ENCODE data around the gene EYS. TPM values are rescaled to one million over a fixed set of nuclear protein-coding genes. Genes with fewer than 3 reads are reported as not detected.

Gene EYS
- total RNA-seq, 4 donors from 2014 or later: 0.12 to 1.4 (median 0.22) TPM

DNA sequence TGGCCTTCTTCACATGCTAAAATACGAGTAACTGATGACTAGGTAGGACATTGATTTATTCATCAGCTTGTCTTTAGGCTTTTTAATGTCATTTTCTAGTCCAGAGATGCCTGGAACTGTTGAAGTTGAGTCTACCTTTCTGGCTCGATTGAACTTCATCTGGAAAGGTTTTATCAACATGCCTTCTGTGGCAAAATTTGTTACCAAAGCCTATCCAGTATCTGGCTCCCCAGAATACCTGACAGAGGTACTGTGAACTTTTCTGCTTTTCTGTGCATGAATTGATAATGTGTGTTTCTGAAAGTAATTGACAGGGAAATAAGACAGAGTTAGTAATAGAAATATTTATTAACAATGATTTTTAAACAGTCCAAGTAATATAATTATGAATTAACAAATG lies 2000.4 kb downstream of the EYS start:
- ATAC-seq (ENCODE audit: low FRiP score): no peak
- TF ChIP-seq, protein P1, sequence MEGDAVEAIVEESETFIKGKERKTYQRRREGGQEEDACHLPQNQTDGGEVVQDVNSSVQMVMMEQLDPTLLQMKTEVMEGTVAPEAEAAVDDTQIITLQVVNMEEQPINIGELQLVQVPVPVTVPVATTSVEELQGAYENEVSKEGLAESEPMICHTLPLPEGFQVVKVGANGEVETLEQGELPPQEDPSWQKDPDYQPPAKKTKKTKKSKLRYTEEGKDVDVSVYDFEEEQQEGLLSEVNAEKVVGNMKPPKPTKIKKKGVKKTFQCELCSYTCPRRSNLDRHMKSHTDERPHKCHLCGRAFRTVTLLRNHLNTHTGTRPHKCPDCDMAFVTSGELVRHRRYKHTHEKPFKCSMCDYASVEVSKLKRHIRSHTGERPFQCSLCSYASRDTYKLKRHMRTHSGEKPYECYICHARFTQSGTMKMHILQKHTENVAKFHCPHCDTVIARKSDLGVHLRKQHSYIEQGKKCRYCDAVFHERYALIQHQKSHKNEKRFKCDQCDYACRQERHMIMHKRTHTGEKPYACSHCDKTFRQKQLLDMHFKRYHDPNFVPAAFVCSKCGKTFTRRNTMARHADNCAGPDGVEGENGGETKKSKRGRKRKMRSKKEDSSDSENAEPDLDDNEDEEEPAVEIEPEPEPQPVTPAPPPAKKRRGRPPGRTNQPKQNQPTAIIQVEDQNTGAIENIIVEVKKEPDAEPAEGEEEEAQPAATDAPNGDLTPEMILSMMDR (IDR thresholded peaks at IDR 0.05): no peak
- DNase-seq (ENCODE audit: low spot score): no peak

GRCh38 chr6:63705707-63706106 lies 2001.3 kb downstream of the EYS start:
- TF ChIP-seq, protein P1 (IDR thresholded peaks at IDR 0.05): no peak
- DNase-seq (ENCODE audit: low spot score) (no peak), ATAC-seq (ENCODE audit: low FRiP score) (no peak)

GRCh38 chr6:63690221-63690620 lies 2016.8 kb downstream of the EYS start:
- TF ChIP-seq, protein P1 (IDR thresholded peaks at IDR 0.05): no peak
- ATAC-seq (ENCODE audit: low FRiP score): no peak
- no peak for DNase-seq (ENCODE audit: low spot score)

GRCh38 chr6:63689421-63689820 lies 2017.6 kb downstream of the EYS start:
- TF ChIP-seq, protein P1 (IDR thresholded peaks at IDR 0.05): no peak
- DNase-seq (ENCODE audit: low spot score) (no peak), ATAC-seq (ENCODE audit: low FRiP score) (no peak)

DNA sequence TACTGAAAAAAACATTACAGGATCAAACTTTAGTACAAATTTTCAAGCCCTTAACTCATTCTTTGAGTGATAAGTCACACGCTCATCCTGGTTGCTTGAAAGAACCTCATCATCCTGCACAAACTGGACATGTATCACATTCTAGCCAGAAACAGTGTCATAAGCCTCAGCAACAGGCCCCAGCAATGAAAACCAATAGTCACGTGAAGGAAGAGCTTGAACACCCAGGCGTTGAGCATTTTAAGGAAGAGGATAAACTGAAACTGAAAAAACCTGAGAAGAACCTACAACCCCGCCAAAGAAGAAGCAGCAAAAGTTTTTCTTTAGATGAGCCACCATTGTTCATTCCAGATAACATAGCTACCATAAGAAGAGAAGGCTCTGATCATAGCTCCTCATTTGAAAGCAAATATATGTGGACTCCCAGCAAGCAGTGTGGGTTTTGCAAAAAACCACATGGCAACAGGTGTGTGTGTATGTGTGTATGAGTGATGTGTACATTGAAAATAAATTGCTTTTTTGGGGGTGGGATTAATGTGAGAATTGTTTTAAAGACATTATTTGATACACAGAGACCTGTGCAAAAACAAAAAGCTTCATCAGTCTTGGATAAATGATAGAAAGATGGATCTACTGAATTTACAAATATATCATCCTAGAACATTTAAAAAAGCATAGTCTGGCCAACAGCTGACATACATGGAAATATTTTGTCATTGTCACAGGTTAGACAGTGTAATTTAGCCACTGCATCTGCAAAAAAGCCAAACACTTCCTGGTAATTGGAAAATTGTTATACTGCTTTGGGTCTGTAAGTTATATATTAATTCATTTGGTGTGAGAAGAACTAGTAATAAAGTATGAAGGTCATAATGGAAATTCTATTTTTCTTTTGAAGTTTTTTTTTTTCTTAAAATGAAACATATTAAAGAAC lies 2021.3 kb downstream of the EYS start:
- TF ChIP-seq, protein P1 (IDR thresholded peaks at IDR 0.05): no peak
- DNase-seq (ENCODE audit: low spot score) (no peak), ATAC-seq (ENCODE audit: low FRiP score) (no peak)

- no peak for DNase-seq (ENCODE audit: low spot score)
- TF ChIP-seq, protein P1 (IDR thresholded peaks at IDR 0.05): no peak
These were observed 2023.9 kb downstream of the EYS start for GRCh38 chr6:63683071-63683603.

More at GRCh38 chr6:63683071-63683603, 2023.9 kb downstream of the EYS start:
- no peak for ATAC-seq (ENCODE audit: low FRiP score)

Measured in omental fat pad (tissue), 4 donors.